Stimulated activated CD4-positive, alpha-beta T cell treated with anti-CD3 and anti-CD28 coated beads, Interleukin-15, amount 100 ng/mL, for 24 hours (primary cell): Measurements from ENCODE around the gene SLC24A2.

Source experiments
- DNase-seq: peaks from one replicate; pipeline ENCODE4 v3.0.0-alpha.2; 2020

SLC24A2 gene

GRCh38 chr9:19754921-19755320, 33.9 kb downstream of the SLC24A2 start:
- no peak for DNase-seq

- no peak for DNase-seq
Observed at GRCh38 chr9:19748278-19749126, 40.3 kb downstream of the SLC24A2 start.

GRCh38 chr9:19746223-19746622, 42.6 kb downstream of the SLC24A2 start:
- no peak for DNase-seq

GRCh38 chr9:19741178-19741577, 47.7 kb downstream of the SLC24A2 start:
- DNase-seq = no peak
